ENCODE measurements around the gene RIT1. TPM values are rescaled to one million over a fixed set of nuclear protein-coding genes. Genes with fewer than 3 reads are reported as not detected.

Gene RIT1
- total and polyA plus RNA-seq, 2 of the 8 experiments (the other 6 are each of a cell fraction or from before 2014, with no cell fraction given): 25.3 to 26.8 TPM

DNA sequence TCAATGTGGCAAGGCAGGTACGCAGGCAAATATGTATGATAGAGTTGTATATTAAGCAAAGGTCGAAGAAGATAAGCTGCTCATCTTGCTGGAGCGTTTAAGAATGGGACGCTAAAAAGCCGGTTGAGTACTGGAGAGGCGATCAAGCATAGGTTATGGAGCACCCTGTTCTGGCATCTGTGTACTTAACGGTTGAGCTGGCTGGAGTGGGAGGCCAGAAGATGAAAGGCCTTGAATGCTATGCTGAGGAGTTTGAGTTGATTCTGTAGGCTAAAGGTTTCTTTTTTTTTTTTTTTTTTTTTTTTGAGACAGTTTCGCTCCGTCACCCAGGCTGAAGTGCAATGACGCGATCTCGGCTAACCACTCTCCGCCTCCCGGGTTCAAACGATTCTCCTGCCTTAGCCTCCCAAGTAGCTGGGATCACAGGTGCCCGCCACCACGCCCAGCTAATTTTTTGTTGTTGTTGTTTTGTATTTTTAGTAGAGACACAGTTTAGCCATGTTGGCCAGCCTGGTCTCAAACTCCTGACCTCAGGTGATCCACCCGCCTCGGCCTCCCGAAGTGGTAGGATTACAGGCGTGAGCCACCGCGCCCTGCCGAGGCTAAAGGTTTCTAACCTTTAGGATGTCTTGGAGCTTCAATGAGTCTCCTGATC lies 23.9 kb upstream of the RIT1 start (continued):
- no peak for TF ChIP-seq HDAC2 (IDR thresholded peaks at IDR 0.05; ENCODE audit: borderline replicate concordance in 1 of 2, low read depth in 2 of 2, low read length in 2 of 2)
- TF ChIP-seq SIX5 (IDR thresholded peaks at IDR 0.05; ENCODE audit: low read depth, low read length): no peak
